Calu3 (cell line): Measurements from ENCODE around the gene TMEM101. TPM values are rescaled to one million over a fixed set of nuclear protein-coding genes. Genes with fewer than 3 reads are reported as not detected.
A peak's percentile ranks its signal among the peaks of the same experiment; 100 is the strongest.

Experiments
- BruUV-seq: library from RNA; stranded (reverse); fragments of 400-500 nt; replicated peaks from 2 replicates; lab custom pipeline; 2021; lab: Mats Ljungman, UMichigan
- CTCF ChIA-PET: fragments of 300-600 bp; sonication (Branson Sonifier 250); formaldehyde crosslinking; loops from one replicate; lab custom pipeline; 2022; ENCODE audit warnings: antibody characterized with exemption; lab: Charles Lee
- DNase-seq: peaks from one replicate; pipeline ENCODE4 v3.0.0; 2022
- H3K27ac Mint-ChIP-seq: one replicate; pipeline ENCODE4 v1.8.0; 2022; ENCODE audit warnings: mixed read lengths; ENCODE audit not compliant: unreplicated experiment
- H3K27me3 Mint-ChIP-seq: one replicate; pipeline ENCODE4 v1.8.0; 2022; ENCODE audit warnings: mixed read lengths; ENCODE audit not compliant: unreplicated experiment
- H3K36me3 Mint-ChIP-seq: one replicate; pipeline ENCODE4 v1.8.0; 2022; ENCODE audit warnings: mild to moderate bottlenecking, moderate library complexity, mixed read lengths; ENCODE audit not compliant: insufficient read depth, unreplicated experiment
- H3K4me1 Mint-ChIP-seq: one replicate; pipeline ENCODE4 v1.8.0; 2022; ENCODE audit warnings: mild to moderate bottlenecking, low read depth, mixed read lengths; ENCODE audit not compliant: unreplicated experiment
- H3K4me3 Mint-ChIP-seq: one replicate; pipeline ENCODE4 v1.8.0; 2022; ENCODE audit warnings: mild to moderate bottlenecking, low read depth, moderate library complexity, mixed read lengths; ENCODE audit not compliant: unreplicated experiment
- H3K9me3 Mint-ChIP-seq: one replicate; pipeline ENCODE4 v1.8.0; 2022; ENCODE audit warnings: low read depth, mixed read lengths; ENCODE audit not compliant: unreplicated experiment
- CTCF ChIP-seq: fragments of 200-600 bp; IDR thresholded peaks from one replicate; pipeline ENCODE4 v1.8.0; 2022; ENCODE audit warnings: antibody characterized with exemption; ENCODE audit not compliant: unreplicated experiment
- intact Hi-C: fragments of 100-400 bp; cut with micrococcal nuclease; formaldehyde crosslinking; loops from one replicate; pipeline ENCODE4 v1.10.0; 2022; ENCODE audit not compliant: unreplicated experiment
- total RNA-seq: library from RNA; stranded (reverse); gene quantifications from 2 replicates; pipeline ENCODE4 v1.2.3, GENCODE V29; 2022

The TMEM101 gene
- total RNA-seq, 1 experiment from 2014 or later: 43.8 TPM

- no peaks in the 10 kb centered on the region for H3K4me1 Mint-ChIP-seq
- intact Hi-C loops: no loop called here
- no TSS peak for BruUV-seq
- no peaks in the 10 kb centered on the region for H3K9me3 Mint-ChIP-seq
- H3K4me3 Mint-ChIP-seq: no peak overlapping the region
- H3K27me3 Mint-ChIP-seq: peaks cover 66% of the 10 kb centered on the region
- CTCF ChIA-PET: interaction anchor here (0.6 to 0.8 kb wide), 8 partner anchors 8 to 442 kb away, joined by 3 to 11 read pairs (median 6); no protein-coding TSS in a partner anchor
- TF ChIP-seq CTCF: no peak
- H3K36me3 Mint-ChIP-seq: no peaks in the 10 kb centered on the region
- no peak overlapping the region for H3K27ac Mint-ChIP-seq
- no peak for DNase-seq
These were observed 44.4 kb downstream of the TMEM101 start for GRCh38 chr17:43970366-43970765.

GRCh38 chr17:43967251-43967875 is 47.4 kb downstream of the TMEM101 start:
- no peaks in the 10 kb centered on the region for H3K4me1 Mint-ChIP-seq
- TF ChIP-seq CTCF: no peak
- H3K9me3 Mint-ChIP-seq: no peaks in the 10 kb centered on the region
- no peaks in the 10 kb centered on the region for H3K36me3 Mint-ChIP-seq
- no TSS peak for BruUV-seq
- CTCF ChIA-PET: interaction anchor here (0.6 to 1.2 kb wide), 3 partner anchors 16 to 84 kb away, joined by 3 to 4 read pairs (median 3); no protein-coding TSS in a partner anchor
- H3K4me3 Mint-ChIP-seq: no peak overlapping the region
- no peak overlapping the region for H3K27ac Mint-ChIP-seq
- intact Hi-C loops: no loop called here
- no peak for DNase-seq
- peaks cover 64% of the 10 kb centered on the region for H3K27me3 Mint-ChIP-seq

- no peak for TF ChIP-seq CTCF
- Mint-ChIP-seq H3K4me1 (no peaks in the 10 kb centered on the region), H3K4me3 (no peak overlapping the region), H3K27me3 (peaks cover 66% of the 10 kb centered on the region), H3K27ac (no peak overlapping the region), H3K9me3 (no peaks in the 10 kb centered on the region), H3K36me3 (no peaks in the 10 kb centered on the region)
- intact Hi-C loops: no loop called here
- BruUV-seq: no TSS peak
- DNase-seq: peak; percentile 23
- CTCF ChIA-PET: interaction anchor here (1.1 kb wide), 1 partner anchor 13 kb away, joined by 8 read pairs; no protein-coding TSS in a partner anchor
These were observed 48.5 kb downstream of the TMEM101 start for GRCh38 chr17:43966276-43966675.

- H3K36me3 Mint-ChIP-seq: no peaks in the 10 kb centered on the region
- no TSS peak for BruUV-seq
- no peak for TF ChIP-seq CTCF
- intact Hi-C loops: no loop called here
- H3K4me1 Mint-ChIP-seq: no peaks in the 10 kb centered on the region
- no peaks in the 10 kb centered on the region for H3K9me3 Mint-ChIP-seq
- peaks cover 44% of the 10 kb centered on the region for H3K27me3 Mint-ChIP-seq
- no peak overlapping the region for H3K27ac Mint-ChIP-seq
- no peak overlapping the region for H3K4me3 Mint-ChIP-seq
- CTCF ChIA-PET: interaction anchor here (0.5 to 1.8 kb wide), 3 partner anchors 18 to 828 kb away, joined by 3 to 9 read pairs (median 4); no protein-coding TSS in a partner anchor
- no peak for DNase-seq
These were observed 52.3 kb downstream of the TMEM101 start for GRCh38 chr17:43962479-43962878.
